ENCODE measurements around the gene TTYH2. TPM values are rescaled to one million over a fixed set of nuclear protein-coding genes. Genes with fewer than 3 reads are reported as not detected.

TTYH2 gene
- total RNA-seq, 1 donor from 2014 or later = 2.1 TPM

DNA sequence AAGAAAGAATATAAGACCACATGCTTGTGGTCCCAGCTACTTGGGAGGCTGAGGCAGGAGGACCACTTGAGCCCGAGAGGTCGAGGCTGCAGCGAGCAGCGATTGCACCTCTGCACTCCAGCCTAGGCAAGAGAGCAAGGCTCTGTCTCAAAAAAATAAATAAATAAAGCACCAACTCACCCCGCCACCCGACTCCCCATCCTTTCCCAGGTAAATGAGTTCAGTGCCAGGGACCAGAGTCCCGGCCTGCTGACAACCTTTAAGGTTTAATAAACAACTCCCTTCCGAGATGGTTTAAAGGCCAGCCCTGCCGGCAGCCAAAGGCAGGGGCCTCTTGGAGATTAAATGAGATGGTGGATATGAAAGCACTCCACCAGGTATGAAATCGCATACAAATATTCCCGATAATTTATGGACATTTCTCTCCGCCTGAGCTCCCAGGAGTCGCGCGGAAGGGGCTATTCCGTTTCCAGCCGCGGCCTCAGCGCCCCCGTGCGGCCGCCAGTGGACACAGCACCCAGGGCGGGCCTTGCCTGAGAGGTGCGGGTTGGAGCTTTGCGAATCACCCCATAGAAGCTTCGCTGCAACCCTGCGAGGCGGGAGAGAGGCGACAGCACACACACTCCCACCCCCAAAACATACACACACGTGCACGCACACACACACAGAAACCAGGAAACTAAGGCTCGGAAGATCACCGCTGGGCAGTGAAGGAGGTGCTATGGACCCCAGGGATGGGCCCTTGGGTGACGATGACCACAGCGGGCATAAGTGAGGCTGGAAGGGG lies 13.9 kb upstream of the TTYH2 start:
- peaks cover 49% of the 10 kb centered on the region for H3K27me3 Mint-ChIP-seq (ENCODE audit: low read depth)
- TF ChIP-seq, protein P1, sequence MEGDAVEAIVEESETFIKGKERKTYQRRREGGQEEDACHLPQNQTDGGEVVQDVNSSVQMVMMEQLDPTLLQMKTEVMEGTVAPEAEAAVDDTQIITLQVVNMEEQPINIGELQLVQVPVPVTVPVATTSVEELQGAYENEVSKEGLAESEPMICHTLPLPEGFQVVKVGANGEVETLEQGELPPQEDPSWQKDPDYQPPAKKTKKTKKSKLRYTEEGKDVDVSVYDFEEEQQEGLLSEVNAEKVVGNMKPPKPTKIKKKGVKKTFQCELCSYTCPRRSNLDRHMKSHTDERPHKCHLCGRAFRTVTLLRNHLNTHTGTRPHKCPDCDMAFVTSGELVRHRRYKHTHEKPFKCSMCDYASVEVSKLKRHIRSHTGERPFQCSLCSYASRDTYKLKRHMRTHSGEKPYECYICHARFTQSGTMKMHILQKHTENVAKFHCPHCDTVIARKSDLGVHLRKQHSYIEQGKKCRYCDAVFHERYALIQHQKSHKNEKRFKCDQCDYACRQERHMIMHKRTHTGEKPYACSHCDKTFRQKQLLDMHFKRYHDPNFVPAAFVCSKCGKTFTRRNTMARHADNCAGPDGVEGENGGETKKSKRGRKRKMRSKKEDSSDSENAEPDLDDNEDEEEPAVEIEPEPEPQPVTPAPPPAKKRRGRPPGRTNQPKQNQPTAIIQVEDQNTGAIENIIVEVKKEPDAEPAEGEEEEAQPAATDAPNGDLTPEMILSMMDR (IDR thresholded peaks at IDR 0.05) = peak; percentile 95
- peaks cover 11% of the 10 kb centered on the region for H3K4me1 Mint-ChIP-seq (ENCODE audit: low read depth)
- no peaks in the 10 kb centered on the region for H3K9me3 Mint-ChIP-seq (ENCODE audit: low read depth)
- no peak overlapping the region for H3K4me3 Mint-ChIP-seq (ENCODE audit: unreplicated experiment)
- peak overlapping the region; percentile 54 for H3K27ac Mint-ChIP-seq (ENCODE audit: unreplicated experiment)
- H3K36me3 Mint-ChIP-seq (ENCODE audit: low read depth) = peaks cover 2% of the 10 kb centered on the region
- DNase-seq (ENCODE audit: low spot score) = no peak

DNA sequence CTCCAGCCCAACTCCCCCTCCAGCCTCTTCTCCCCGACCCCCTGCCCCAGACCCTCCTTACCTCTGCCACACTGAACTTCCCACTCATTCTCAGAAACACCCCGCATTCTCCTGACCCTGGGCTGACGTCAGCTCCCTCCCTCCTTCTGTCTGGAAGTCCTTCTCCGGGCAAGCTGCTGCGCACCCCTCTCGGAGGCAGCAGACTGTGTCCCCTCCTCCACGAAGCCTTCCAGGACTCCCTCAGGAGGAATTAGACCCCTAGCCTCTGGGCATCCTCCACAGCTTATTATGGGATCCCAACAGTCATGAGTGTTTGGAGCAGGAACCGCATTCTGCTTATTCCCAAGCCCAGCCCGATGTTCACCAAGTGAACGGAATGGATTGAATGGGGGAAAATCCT lies 13.3 kb upstream of the TTYH2 start:
- peaks cover 5% of the 10 kb centered on the region for H3K36me3 Mint-ChIP-seq (ENCODE audit: low read depth)
- TF ChIP-seq, protein P1 (IDR thresholded peaks at IDR 0.05) = no peak
- no peak for DNase-seq (ENCODE audit: low spot score)
- H3K4me3 Mint-ChIP-seq (ENCODE audit: unreplicated experiment) = no peak overlapping the region
- no peaks in the 10 kb centered on the region for H3K9me3 Mint-ChIP-seq (ENCODE audit: low read depth)
- peaks cover 43% of the 10 kb centered on the region for H3K27me3 Mint-ChIP-seq (ENCODE audit: low read depth)
- H3K27ac Mint-ChIP-seq (ENCODE audit: unreplicated experiment) = no peak overlapping the region
- H3K4me1 Mint-ChIP-seq (ENCODE audit: low read depth) = peaks cover 17% of the 10 kb centered on the region

GRCh38 chr17:74201250-74201649 lies 12.1 kb upstream of the TTYH2 start:
- H3K27ac Mint-ChIP-seq (ENCODE audit: unreplicated experiment) = no peak overlapping the region
- peaks cover 31% of the 10 kb centered on the region for H3K27me3 Mint-ChIP-seq (ENCODE audit: low read depth)
- H3K4me1 Mint-ChIP-seq (ENCODE audit: low read depth) = peaks cover 25% of the 10 kb centered on the region
- H3K36me3 Mint-ChIP-seq (ENCODE audit: low read depth) = peaks cover 10% of the 10 kb centered on the region
- TF ChIP-seq, protein P1 (IDR thresholded peaks at IDR 0.05) = no peak
- no peaks in the 10 kb centered on the region for H3K9me3 Mint-ChIP-seq (ENCODE audit: low read depth)
- no peak for DNase-seq (ENCODE audit: low spot score)
- no peak overlapping the region for H3K4me3 Mint-ChIP-seq (ENCODE audit: unreplicated experiment)

GRCh38 chr17:74201948-74202347 lies 11.4 kb upstream of the TTYH2 start:
- Mint-ChIP-seq H3K4me1 (ENCODE audit: low read depth) (peaks cover 28% of the 10 kb centered on the region), H3K36me3 (ENCODE audit: low read depth) (peaks cover 14% of the 10 kb centered on the region), H3K4me3 (ENCODE audit: unreplicated experiment) (no peak overlapping the region), H3K9me3 (ENCODE audit: low read depth) (no peaks in the 10 kb centered on the region), H3K27me3 (ENCODE audit: low read depth) (peaks cover 25% of the 10 kb centered on the region), H3K27ac (ENCODE audit: unreplicated experiment) (no peak overlapping the region)
- TF ChIP-seq, protein P1 (IDR thresholded peaks at IDR 0.05) = no peak
- DNase-seq (ENCODE audit: low spot score) = no peak

GRCh38 chr17:74202938-74203337 lies 10.4 kb upstream of the TTYH2 start:
- peaks cover 20% of the 10 kb centered on the region for H3K27me3 Mint-ChIP-seq (ENCODE audit: low read depth)
- H3K27ac Mint-ChIP-seq (ENCODE audit: unreplicated experiment) = no peak overlapping the region
- DNase-seq (ENCODE audit: low spot score) = no peak
- TF ChIP-seq, protein P1 (IDR thresholded peaks at IDR 0.05) = no peak
- peak overlapping the region; percentile 89 for H3K4me3 Mint-ChIP-seq (ENCODE audit: unreplicated experiment)
- peaks cover 31% of the 10 kb centered on the region for H3K4me1 Mint-ChIP-seq (ENCODE audit: low read depth)
- peaks cover 17% of the 10 kb centered on the region for H3K36me3 Mint-ChIP-seq (ENCODE audit: low read depth)
- H3K9me3 Mint-ChIP-seq (ENCODE audit: low read depth) = no peaks in the 10 kb centered on the region
